GM21717 (cell line): Measurements from ENCODE around the gene GPR21.

Experiments
- ATAC-seq: cut with Tn5 transposase; IDR thresholded peaks from one replicate; pipeline ENCODE4 v1.9.1; 2021; ENCODE audit warnings: mild to moderate bottlenecking, moderate library complexity; ENCODE audit not compliant: unreplicated experiment

GPR21 gene

GRCh38 chr9:123033864-123034601 is 566 bp downstream of the GPR21 start:
- ATAC-seq: no peak

- ATAC-seq: no peak
Observed at GRCh38 chr9:123034881-123035510, 1.5 kb downstream of the GPR21 start.

GRCh38 chr9:123035791-123036190 is 2.3 kb downstream of the GPR21 start:
- no peak for ATAC-seq

- no peak for ATAC-seq
Observed at GRCh38 chr9:123036893-123037545, 3.6 kb downstream of the GPR21 start.

GRCh38 chr9:123039617-123040219 is 6.3 kb downstream of the GPR21 start:
- ATAC-seq: no peak

- no peak for ATAC-seq
Observed at GRCh38 chr9:123040801-123041200, 7.3 kb downstream of the GPR21 start.

- ATAC-seq: no peak
Observed at GRCh38 chr9:123041489-123041888, 8.0 kb downstream of the GPR21 start.

GRCh38 chr9:123043081-123043939 is 9.8 kb downstream of the GPR21 start:
- no peak for ATAC-seq

- no peak for ATAC-seq
Observed at GRCh38 chr9:123044586-123044985, 11.1 kb downstream of the GPR21 start.

- ATAC-seq: no peak
Observed at GRCh38 chr9:123046406-123047195, 13.1 kb downstream of the GPR21 start.

- ATAC-seq: no peak
Observed at GRCh38 chr9:123048748-123049147, 15.3 kb downstream of the GPR21 start.

GRCh38 chr9:123049589-123050222 is 16.2 kb downstream of the GPR21 start:
- ATAC-seq: no peak

GRCh38 chr9:123053046-123053445 is 19.6 kb downstream of the GPR21 start:
- no peak for ATAC-seq

GRCh38 chr9:123053711-123054110 is 20.2 kb downstream of the GPR21 start:
- ATAC-seq: no peak

GRCh38 chr9:123058834-123059233 is 25.4 kb downstream of the GPR21 start:
- ATAC-seq: no peak

- ATAC-seq: no peak
Observed at GRCh38 chr9:123059472-123060220, 26.2 kb downstream of the GPR21 start.

GRCh38 chr9:123061216-123061615 is 27.7 kb downstream of the GPR21 start:
- ATAC-seq: no peak

- ATAC-seq: no peak
Observed at GRCh38 chr9:123062351-123063176, 29.1 kb downstream of the GPR21 start.
